Smooth muscle cell (in vitro differentiated cells): ENCODE measurements around the gene ANXA3. TPM values are rescaled to one million over a fixed set of nuclear protein-coding genes. Genes with fewer than 3 reads are reported as not detected.

Experiments
- DNase-seq: peaks from one replicate; lab custom pipeline; 2025; ENCODE audit not compliant: unreplicated experiment; lab: John Stamatoyannopoulos, UW
- H2AFZ ChIP-seq: fragments of 200-600 bp; sonication (generic); 2 replicates; pipeline ENCODE4 v1.6.0; 2016; ENCODE audit warnings: antibody characterized with exemption, low read depth, mild to moderate bottlenecking
- H3F3A ChIP-seq: fragments of 200-600 bp; sonication (generic); 2 replicates; pipeline ENCODE4 v1.6.0; 2017; ENCODE audit warnings: antibody characterized with exemption, low read depth
- H3K27ac ChIP-seq: fragments of 200-600 bp; sonication (generic); 2 replicates; pipeline ENCODE4 v1.5.1; 2016; ENCODE audit warnings: low read depth, mild to moderate bottlenecking
- H3K27me3 ChIP-seq: fragments of 200-600 bp; sonication (generic); 2 replicates; pipeline ENCODE4 v1.6.1; 2016; ENCODE audit warnings: low read depth, mild to moderate bottlenecking
- H3K36me3 ChIP-seq: fragments of 200-600 bp; sonication (generic); 2 replicates; pipeline ENCODE4 v1.5.1; 2016; ENCODE audit warnings: low read depth
- H3K4me1 ChIP-seq: fragments of 200-600 bp; sonication (generic); 2 replicates; pipeline ENCODE4 v1.5.1; 2016; ENCODE audit warnings: low read depth
- H3K4me2 ChIP-seq: fragments of 200-600 bp; sonication (generic); 2 replicates; pipeline ENCODE4 v1.6.0; 2016; ENCODE audit warnings: mild to moderate bottlenecking
- H3K4me3 ChIP-seq: fragments of 200-600 bp; sonication (generic); 2 replicates; pipeline ENCODE4 v1.5.1; 2016; ENCODE audit warnings: mild to moderate bottlenecking
- H3K79me2 ChIP-seq: fragments of 200-600 bp; sonication (generic); 2 replicates; pipeline ENCODE4 v1.6.0; 2016; ENCODE audit warnings: low read depth, mild to moderate bottlenecking
- H3K9ac ChIP-seq: fragments of 200-600 bp; sonication (generic); 2 replicates; pipeline ENCODE4 v1.6.0; 2016; ENCODE audit warnings: low read depth
- H3K9me3 ChIP-seq: fragments of 200-600 bp; sonication (generic); replicated peaks from 2 replicates; pipeline ENCODE4 v1.5.1; 2016; ENCODE audit warnings: low read depth
- H4K20me1 ChIP-seq: fragments of 200-600 bp; sonication (generic); 2 replicates; pipeline ENCODE4 v1.6.0; 2016; ENCODE audit warnings: low read depth
- WGBS: methylation state at CpG from one replicate; pipeline ENCODE4 v1.1.7; 2016; ENCODE audit warnings: low lambda C conversion rate; 5-methylcytosine and 5-hydroxymethylcytosine counted together
- polyA plus RNA-seq: library from polyadenylated mRNA; unstranded; fragments of >200 nt; fragmentation: Nextera tagmentation; extraction: Ambion mirVana; gene quantifications from 2 replicates; pipeline ENCODE4 v1.2.1, GENCODE V29; 2016
- small RNA-seq: library from RNA; depleted of rRNA; stranded (forward); fragments of <200 nt; gene quantifications from one replicate; pipeline ENCODE3, GENCODE V24; 2014
- total RNA-seq: library from RNA; depleted of rRNA; stranded (reverse); fragments of >200 nt; gene quantifications from 2 replicates; pipeline ENCODE4 v1.2.3, GENCODE V29; 2014
- TF ChIP-seq, protein P1 (sequence below): fragments of 200-600 bp; sonication (generic); IDR thresholded peaks from 2 replicates; pipeline ENCODE4 v1.5.1; 2017; ENCODE audit warnings: borderline replicate concordance, mild to moderate bottlenecking, antibody characterized with exemption; ENCODE audit not compliant: insufficient read depth, poor library complexity, severe bottlenecking

The ANXA3 gene
- total and polyA plus RNA-seq, 2 experiments from 2014 or later, result 16.7 to 44.5 TPM

DNA sequence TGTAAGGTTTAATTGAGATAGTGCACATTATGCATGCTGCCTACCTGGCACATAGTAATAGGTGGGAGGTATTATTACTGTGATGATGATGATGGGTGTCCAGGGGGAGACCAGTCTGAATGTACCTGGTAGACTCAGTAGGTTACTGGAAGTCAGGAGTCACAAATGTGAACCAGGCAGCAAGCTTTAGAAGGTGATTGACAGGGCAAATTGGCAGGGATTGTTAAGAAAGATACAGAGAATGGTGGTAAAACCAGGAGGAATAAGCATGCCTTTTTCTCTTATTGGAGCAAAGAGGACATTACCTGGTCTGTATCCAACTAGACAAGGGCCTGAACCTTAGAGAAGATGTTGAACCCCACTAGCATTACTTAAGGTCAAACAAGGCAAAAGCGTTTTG is 108.1 kb downstream of the ANXA3 start:
- Histone ChIP-seq H2AFZ (no peak overlapping the region), H3K27me3 (no peaks in the 10 kb centered on the region), H3K9me3 (no peaks in the 10 kb centered on the region), H3K9ac (no peak overlapping the region), H3K27ac (no peak overlapping the region), H3K4me1 (no peaks in the 10 kb centered on the region), H3K79me2 (no peaks in the 10 kb centered on the region), H3K36me3 (no peaks in the 10 kb centered on the region), H4K20me1 (no peaks in the 10 kb centered on the region), H3K4me3 (no peak overlapping the region), H3F3A (no peaks in the 10 kb centered on the region), H3K4me2 (no peak overlapping the region)
- TF ChIP-seq, protein P1, sequence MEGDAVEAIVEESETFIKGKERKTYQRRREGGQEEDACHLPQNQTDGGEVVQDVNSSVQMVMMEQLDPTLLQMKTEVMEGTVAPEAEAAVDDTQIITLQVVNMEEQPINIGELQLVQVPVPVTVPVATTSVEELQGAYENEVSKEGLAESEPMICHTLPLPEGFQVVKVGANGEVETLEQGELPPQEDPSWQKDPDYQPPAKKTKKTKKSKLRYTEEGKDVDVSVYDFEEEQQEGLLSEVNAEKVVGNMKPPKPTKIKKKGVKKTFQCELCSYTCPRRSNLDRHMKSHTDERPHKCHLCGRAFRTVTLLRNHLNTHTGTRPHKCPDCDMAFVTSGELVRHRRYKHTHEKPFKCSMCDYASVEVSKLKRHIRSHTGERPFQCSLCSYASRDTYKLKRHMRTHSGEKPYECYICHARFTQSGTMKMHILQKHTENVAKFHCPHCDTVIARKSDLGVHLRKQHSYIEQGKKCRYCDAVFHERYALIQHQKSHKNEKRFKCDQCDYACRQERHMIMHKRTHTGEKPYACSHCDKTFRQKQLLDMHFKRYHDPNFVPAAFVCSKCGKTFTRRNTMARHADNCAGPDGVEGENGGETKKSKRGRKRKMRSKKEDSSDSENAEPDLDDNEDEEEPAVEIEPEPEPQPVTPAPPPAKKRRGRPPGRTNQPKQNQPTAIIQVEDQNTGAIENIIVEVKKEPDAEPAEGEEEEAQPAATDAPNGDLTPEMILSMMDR, result no peak
- DNase-seq, result no peak
- 92% methylated on average over 1 of the region's 1 CpG for WGBS

Small RNA genes within 50 kb of the gene (small RNA-seq; reads per million reads assigned to genes)
- not detected for gene HIGD1AP13
- gene RF00019, result not detected

Other genes with a start within 250 kb of the ANXA3 start
- gene BMP2K, start 224.6 kb downstream of the ANXA3 start, total RNA-seq, result 29.4 and 32.0 TPM in 2 replicates
- gene BMP2K, start 224.6 kb downstream of the ANXA3 start, polyA plus RNA-seq, result 3.9 and 11.9 TPM in 2 replicates